VCaP (cell line): ENCODE measurements around the gene BPTF.
"Not testable (repeated sequence)": the region's sequence is repeated elsewhere in the genome, so short reads cannot be mapped to it uniquely, and the experiment has no call there.

Source experiments
- H3K27ac ChIP-seq: fragments of 450-650 bp; 2 replicates; pipeline ENCODE4 v1.5.1; 2017
- CTCF ChIP-seq: fragments of 450-650 bp; conservative IDR thresholded peaks from 2 replicates; pipeline ENCODE4 v1.5.1; 2017; ENCODE audit warnings: mild to moderate bottlenecking, moderate library complexity

The BPTF gene

GRCh38 chr17:67837965-67838364 lies 12.7 kb downstream of the BPTF start:
- no peak overlapping the region for H3K27ac ChIP-seq
- no peak for TF ChIP-seq CTCF

- H3K27ac ChIP-seq = no peak overlapping the region
- no peak for TF ChIP-seq CTCF
Measured at GRCh38 chr17:67838538-67838937, 13.2 kb downstream of the BPTF start.

GRCh38 chr17:67841992-67842391 lies 16.7 kb downstream of the BPTF start:
- TF ChIP-seq CTCF = no peak
- H3K27ac ChIP-seq = no peak overlapping the region

- TF ChIP-seq CTCF = no peak
- no peak overlapping the region for H3K27ac ChIP-seq
Measured at GRCh38 chr17:67842648-67843047, 17.3 kb downstream of the BPTF start.

- TF ChIP-seq CTCF = no peak
- no peak overlapping the region for H3K27ac ChIP-seq
Measured at GRCh38 chr17:67845374-67845773, 20.1 kb downstream of the BPTF start.

GRCh38 chr17:67848189-67848588 lies 22.9 kb downstream of the BPTF start:
- not testable (repeated sequence) for H3K27ac ChIP-seq

- not testable (repeated sequence) for H3K27ac ChIP-seq
Measured at GRCh38 chr17:67848846-67849245, 23.5 kb downstream of the BPTF start.

- peak overlapping the region; percentile 27; the same call in 1 of the 2 replicates for H3K27ac ChIP-seq
- no peak for TF ChIP-seq CTCF
Measured at GRCh38 chr17:67850991-67851631, 25.8 kb downstream of the BPTF start.

GRCh38 chr17:67853703-67854102 lies 28.4 kb downstream of the BPTF start:
- no peak for TF ChIP-seq CTCF
- H3K27ac ChIP-seq = no peak overlapping the region
